Keratinocyte (primary cell): ENCODE data around the gene HDGF. TPM values are rescaled to one million over a fixed set of nuclear protein-coding genes. Genes with fewer than 3 reads are reported as not detected.

Source experiments
- DNase-seq: peaks from one replicate; pipeline ENCODE4 v3.0.0-alpha.2; 2011; ENCODE audit warnings: low read depth, missing footprints, low spot score
- FAIRE-seq: peaks from 2 replicates; lab custom pipeline; 2011; peaks lifted over from hg19 to GRCh38; lab: Jason Lieb, UNC
- H2AFZ ChIP-seq: 2 replicates; pipeline ENCODE4 v1.6.0; 2012; ENCODE audit warnings: low read length, control low read depth, inconsistent platforms; ENCODE audit not compliant: control insufficient read depth
- H3K27ac ChIP-seq: 2 replicates; pipeline ENCODE4 v1.5.1; 2011; ENCODE audit warnings: low read length; ENCODE audit not compliant: control insufficient read depth, insufficient read depth
- H3K27me3 ChIP-seq: 3 replicates; pipeline ENCODE4 v1.6.0; 2011; ENCODE audit warnings: low read length; ENCODE audit not compliant: control insufficient read depth, insufficient read depth; ENCODE audit errors: extremely low read depth
- H3K36me3 ChIP-seq, 2 experiments: 2 replicates in 1 of 2; 3 replicates in 1 of 2; pipeline ENCODE4 v1.5.1; 2011; ENCODE audit warnings: low read length in 2 of 2, mild to moderate bottlenecking in 1 of 2; ENCODE audit not compliant: control insufficient read depth in 2 of 2, insufficient read depth in 2 of 2; ENCODE audit errors: extremely low read depth in 1 of 2
- H3K4me1 ChIP-seq: 3 replicates; pipeline ENCODE4 v1.5.1; 2011; ENCODE audit warnings: low read length; ENCODE audit not compliant: control insufficient read depth, insufficient read depth; ENCODE audit errors: extremely low read depth
- H3K4me2 ChIP-seq: 3 replicates; pipeline ENCODE4 v1.6.0; 2011; ENCODE audit warnings: low read depth, low read length; ENCODE audit not compliant: control insufficient read depth, insufficient read depth; ENCODE audit errors: extremely low read depth
- H3K4me3 ChIP-seq, 3 experiments: fragments of 200-600 bp in 1 of 3; sonication (generic) in 1 of 3; 2 replicates in 2 of 3; 3 replicates in 1 of 3; pipeline ENCODE4 v1.5.1; 2011 to 2016; ENCODE audit warnings: low read length in 3 of 3, mild to moderate bottlenecking in 3 of 3, control low read depth in 2 of 3, inconsistent platforms in 1 of 3, low read depth in 1 of 3, mixed read lengths in 1 of 3, mixed run types in 1 of 3, moderate library complexity in 1 of 3; ENCODE audit not compliant: control insufficient read depth in 2 of 3, insufficient read depth in 2 of 3; ENCODE audit errors: extremely low read depth in 1 of 3
- H3K79me2 ChIP-seq: 2 replicates; pipeline ENCODE4 v1.6.0; 2012; ENCODE audit warnings: low read length; ENCODE audit not compliant: control insufficient read depth, insufficient read depth
- H3K9ac ChIP-seq: 3 replicates; pipeline ENCODE4 v1.6.0; 2011; ENCODE audit warnings: low read length; ENCODE audit not compliant: control insufficient read depth, insufficient read depth; ENCODE audit errors: extremely low read depth
- H3K9me1 ChIP-seq: 3 replicates; pipeline ENCODE4 v1.6.0; 2011; ENCODE audit warnings: low read length; ENCODE audit not compliant: control insufficient read depth, insufficient read depth; ENCODE audit errors: extremely low read depth
- H3K9me3 ChIP-seq: 2 replicates; pipeline ENCODE4 v1.5.1; 2012; ENCODE audit warnings: low read depth, low read length; ENCODE audit not compliant: control insufficient read depth
- H4K20me1 ChIP-seq: 3 replicates; pipeline ENCODE4 v1.6.0; 2011; ENCODE audit warnings: low read length; ENCODE audit not compliant: control insufficient read depth, insufficient read depth; ENCODE audit errors: extremely low read depth
- EZH2 ChIP-seq: IDR thresholded peaks from one replicate; pipeline ENCODE4 v1.6.1; 2012; ENCODE audit warnings: inconsistent platforms, mild to moderate bottlenecking, low read length, moderate library complexity
- dilution Hi-C: fragments of 300-500 bp; cut with MboI; formaldehyde crosslinking; loops from one replicate; pipeline ENCODE4 v1.7.0; 2020; ENCODE audit warnings: low sequenced_read_pairs; ENCODE audit not compliant: extremely low pct_ligation_motif_present
- polyA plus RNA-seq, 5 experiments: library from polyadenylated mRNA; depleted of rRNA in 3 of 5; stranded (reverse) in 3 of 5; stranded (forward) in 1 of 5; unstranded in 1 of 5; fragments of >200 nt; gene quantifications; 1 replicate in 1 of 5; 2 replicates in 3 of 5; 3 replicates in 1 of 5; pipeline versions ENCODE4 v1.2.1 to v1.2.3, GENCODE V29; 2011 to 2012; ENCODE audit warnings: missing spikeins in 2 of 5, low read depth in 1 of 5, low replicate concordance in 1 of 5
- TF ChIP-seq, protein P1 (sequence below), 3 experiments: IDR thresholded peaks in 1 of 3; conservative IDR thresholded peaks in 1 of 3; optimal IDR thresholded peaks in 1 of 3; 2 replicates in 2 of 3; 3 replicates in 1 of 3; pipeline versions ENCODE3 to v1.5.1; 2011; ENCODE audit warnings: low read length in 3 of 3, mild to moderate bottlenecking in 3 of 3, moderate library complexity in 2 of 3, control low read depth in 1 of 3, inconsistent platforms in 1 of 3; ENCODE audit not compliant: insufficient read depth in 2 of 3; ENCODE audit errors: extremely low read depth in 1 of 3

HDGF gene
- polyA plus RNA-seq, 1 donor (not counting 4 experiments of a cell fraction or from before 2014, with no cell fraction given): 240 TPM

- H3K4me3 ChIP-seq: no peak overlapping the region
- H3K9me1 ChIP-seq: no peaks in the 10 kb centered on the region
- no peak overlapping the region for H2AFZ ChIP-seq
- no peak for DNase-seq
- H3K36me3 ChIP-seq: peaks cover 22 to 43% of the 10 kb centered on the region in 2 experiments
- H3K27ac ChIP-seq: no peak overlapping the region
- H3K9ac ChIP-seq: no peak overlapping the region
- H3K9me3 ChIP-seq: no peaks in the 10 kb centered on the region
- TF ChIP-seq EZH2: no peak
- TF ChIP-seq, protein P1, sequence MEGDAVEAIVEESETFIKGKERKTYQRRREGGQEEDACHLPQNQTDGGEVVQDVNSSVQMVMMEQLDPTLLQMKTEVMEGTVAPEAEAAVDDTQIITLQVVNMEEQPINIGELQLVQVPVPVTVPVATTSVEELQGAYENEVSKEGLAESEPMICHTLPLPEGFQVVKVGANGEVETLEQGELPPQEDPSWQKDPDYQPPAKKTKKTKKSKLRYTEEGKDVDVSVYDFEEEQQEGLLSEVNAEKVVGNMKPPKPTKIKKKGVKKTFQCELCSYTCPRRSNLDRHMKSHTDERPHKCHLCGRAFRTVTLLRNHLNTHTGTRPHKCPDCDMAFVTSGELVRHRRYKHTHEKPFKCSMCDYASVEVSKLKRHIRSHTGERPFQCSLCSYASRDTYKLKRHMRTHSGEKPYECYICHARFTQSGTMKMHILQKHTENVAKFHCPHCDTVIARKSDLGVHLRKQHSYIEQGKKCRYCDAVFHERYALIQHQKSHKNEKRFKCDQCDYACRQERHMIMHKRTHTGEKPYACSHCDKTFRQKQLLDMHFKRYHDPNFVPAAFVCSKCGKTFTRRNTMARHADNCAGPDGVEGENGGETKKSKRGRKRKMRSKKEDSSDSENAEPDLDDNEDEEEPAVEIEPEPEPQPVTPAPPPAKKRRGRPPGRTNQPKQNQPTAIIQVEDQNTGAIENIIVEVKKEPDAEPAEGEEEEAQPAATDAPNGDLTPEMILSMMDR (optimal IDR thresholded peaks at IDR 0.05 in 1 of 3, IDR thresholded peaks at IDR 0.05 in 1 of 3, conservative IDR thresholded peaks at IDR 0.05 in 1 of 3; ENCODE audit: extremely low read depth in 1 of 3, insufficient read depth in 2 of 3, low read length in 3 of 3): no peak
- FAIRE-seq: no peak
- no peak overlapping the region for H3K4me2 ChIP-seq
- no peaks in the 10 kb centered on the region for H3K27me3 ChIP-seq
- no peaks in the 10 kb centered on the region for H3K79me2 ChIP-seq
- H3K4me1 ChIP-seq: no peaks in the 10 kb centered on the region
- H4K20me1 ChIP-seq: peaks cover 3% of the 10 kb centered on the region
- dilution Hi-C loops: no loop called here
These were observed 45.0 kb upstream of the HDGF start for GRCh38 chr1:156796340-156797097.

DNA sequence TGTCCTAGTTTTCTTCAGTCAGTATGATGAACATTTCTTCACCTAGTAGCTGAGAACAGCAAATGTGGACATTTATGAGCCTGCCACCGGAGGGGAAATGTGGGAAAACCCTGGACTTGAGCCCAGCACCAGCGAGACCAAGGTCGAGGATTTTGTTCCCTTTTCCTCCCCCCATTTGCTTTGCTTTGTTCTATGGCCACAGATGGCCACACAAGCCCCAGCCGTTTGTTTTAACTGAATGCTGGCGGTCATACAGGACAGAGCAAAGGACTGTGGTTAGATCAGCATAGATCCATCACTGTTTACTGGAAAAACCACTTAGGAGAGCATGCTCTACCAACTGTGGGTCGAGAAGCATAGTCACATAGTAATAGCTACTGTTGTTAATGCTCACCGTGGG is 44.3 kb upstream of the HDGF start:
- H3K9ac ChIP-seq: no peak overlapping the region
- H3K36me3 ChIP-seq: peaks cover 26 to 47% of the 10 kb centered on the region in 2 experiments
- no peak for TF ChIP-seq EZH2
- TF ChIP-seq, protein P1 (optimal IDR thresholded peaks at IDR 0.05 in 1 of 3, IDR thresholded peaks at IDR 0.05 in 1 of 3, conservative IDR thresholded peaks at IDR 0.05 in 1 of 3; ENCODE audit: extremely low read depth in 1 of 3, insufficient read depth in 2 of 3, low read length in 3 of 3): no peak
- no peaks in the 10 kb centered on the region for H3K9me3 ChIP-seq
- DNase-seq: no peak
- FAIRE-seq: no peak
- no peak overlapping the region for H3K4me3 ChIP-seq
- no peaks in the 10 kb centered on the region for H4K20me1 ChIP-seq
- no peaks in the 10 kb centered on the region for H3K79me2 ChIP-seq
- dilution Hi-C loops: no loop called here
- no peak overlapping the region for H3K4me2 ChIP-seq
- H3K4me1 ChIP-seq: no peaks in the 10 kb centered on the region
- no peak overlapping the region for H3K27ac ChIP-seq
- no peak overlapping the region for H2AFZ ChIP-seq
- no peaks in the 10 kb centered on the region for H3K27me3 ChIP-seq
- no peaks in the 10 kb centered on the region for H3K9me1 ChIP-seq
